HG03196 (cell line): ENCODE measurements around the gene RLF.

Experiments used
- ATAC-seq: cut with Tn5 transposase; IDR thresholded peaks from one replicate; pipeline ENCODE4 v1.9.1; 2021; ENCODE audit not compliant: unreplicated experiment

The RLF gene

GRCh38 chr1:40240390-40240789, 79.2 kb downstream of the RLF start:
- ATAC-seq: no peak

- ATAC-seq: peak; percentile 31
Measured at GRCh38 chr1:40241362-40241761, 80.2 kb downstream of the RLF start.

GRCh38 chr1:40243351-40243750, 82.2 kb downstream of the RLF start:
- no peak for ATAC-seq

GRCh38 chr1:40244138-40244744, 83.1 kb downstream of the RLF start:
- ATAC-seq: no peak

GRCh38 chr1:40245686-40246085, 84.5 kb downstream of the RLF start:
- no peak for ATAC-seq

GRCh38 chr1:40247655-40248054, 86.5 kb downstream of the RLF start, which contains the start of gene TMCO2:
TSS of gene TMCO2 (plus strand) at chr1:40247937. CDS start at chr1:40247994, 57 bp downstream.
- no peak for ATAC-seq

- no peak for ATAC-seq
Measured at GRCh38 chr1:40248412-40248811, 87.2 kb downstream of the RLF start.

- ATAC-seq: no peak
Measured at GRCh38 chr1:40251456-40251855, 90.3 kb downstream of the RLF start.

GRCh38 chr1:40252601-40253000, 91.4 kb downstream of the RLF start:
- no peak for ATAC-seq

GRCh38 chr1:40255231-40255630, 94.0 kb downstream of the RLF start:
- ATAC-seq: no peak

- ATAC-seq: no peak
Measured at GRCh38 chr1:40256401-40257084, 95.4 kb downstream of the RLF start.

- ATAC-seq: peak; percentile 2
Measured at GRCh38 chr1:40257313-40257687, 96.1 kb downstream of the RLF start.

- peak; percentile 89 for ATAC-seq
Measured at GRCh38 chr1:40257688-40258444, 96.7 kb downstream of the RLF start, which contains the start of gene ZMPSTE24. TSS of gene ZMPSTE24 (plus strand) at chr1:40258236. CDS start at chr1:40258272, 36 bp downstream.

- no peak for ATAC-seq
Measured at GRCh38 chr1:40258445-40258769, 97.2 kb downstream of the RLF start.

- no peak for ATAC-seq
Measured at GRCh38 chr1:40264354-40264781, 103.2 kb downstream of the RLF start.

GRCh38 chr1:40265298-40265697, 104.1 kb downstream of the RLF start:
- no peak for ATAC-seq

GRCh38 chr1:40265919-40266318, 104.7 kb downstream of the RLF start:
- ATAC-seq: no peak

- no peak for ATAC-seq
Measured at GRCh38 chr1:40266786-40267535, 105.8 kb downstream of the RLF start.

- ATAC-seq: no peak
Measured at GRCh38 chr1:40267767-40268187, 106.6 kb downstream of the RLF start.

GRCh38 chr1:40268211-40268610, 107.0 kb downstream of the RLF start:
- no peak for ATAC-seq

GRCh38 chr1:40270152-40270834, 109.1 kb downstream of the RLF start:
- ATAC-seq: no peak
